Endothelial cell of umbilical vein (primary cell): Measurements from ENCODE around the gene POLR3B. TPM values are rescaled to one million over a fixed set of nuclear protein-coding genes. Genes with fewer than 3 reads are reported as not detected.

Experiments
- BruUV-seq: library from RNA; stranded (reverse); fragments of 400-500 nt; replicated peaks from 2 replicates; lab custom pipeline; 2021; lab: Mats Ljungman, UMichigan
- CTCF ChIA-PET: fragments of 300-600, 350-600 bp; sonication (Branson Sonifier 250); formaldehyde crosslinking; loops from one replicate; lab custom pipeline; 2021; ENCODE audit warnings: antibody characterized with exemption, inconsistent platforms; lab: Charles Lee
- POLR2A ChIA-PET: fragments of 300-600, 350-600 bp; sonication (Branson Sonifier 250); formaldehyde crosslinking; loops from one replicate; lab custom pipeline; 2021; ENCODE audit warnings: antibody characterized with exemption, inconsistent platforms; lab: Charles Lee
- DNase-seq: peaks from one replicate; pipeline ENCODE4 v3.0.0-alpha.2; 2011; ENCODE audit warnings: low read depth, low spot score
- FAIRE-seq: peaks from 2 replicates; lab custom pipeline; 2011; peaks lifted over from hg19 to GRCh38; lab: Jason Lieb, UNC
- H2AFZ ChIP-seq: 2 replicates; pipeline ENCODE4 v1.6.0; 2012; ENCODE audit warnings: low read depth, low read length, control low read depth, inconsistent platforms
- H3K27ac ChIP-seq: 2 replicates; pipeline ENCODE4 v1.5.1; 2011; ENCODE audit warnings: low read depth, mild to moderate bottlenecking, control low read depth, low read length, moderate library complexity; ENCODE audit not compliant: insufficient read depth
- H3K27me3 ChIP-seq, 2 experiments: 2 replicates each; pipeline versions ENCODE4 v1.6.0 to v1.6.1; 2011; ENCODE audit warnings: low read length in 2 of 2, mixed read lengths in 1 of 2; ENCODE audit not compliant: control insufficient read depth in 2 of 2, insufficient read depth in 2 of 2
- H3K36me3 ChIP-seq, 2 experiments: 2 replicates in 1 of 2; 3 replicates in 1 of 2; pipeline ENCODE4 v1.5.1; 2011; ENCODE audit warnings: low read length in 2 of 2, mild to moderate bottlenecking in 1 of 2, moderate library complexity in 1 of 2; ENCODE audit not compliant: control insufficient read depth in 2 of 2, insufficient read depth in 2 of 2; ENCODE audit errors: extremely low read depth in 1 of 2
- H3K4me1 ChIP-seq: 3 replicates; pipeline ENCODE4 v1.5.1; 2011; ENCODE audit warnings: mild to moderate bottlenecking, low read length; ENCODE audit not compliant: control insufficient read depth, insufficient read depth; ENCODE audit errors: extremely low read depth
- H3K4me2 ChIP-seq: 2 replicates; pipeline ENCODE4 v1.6.1; 2011; ENCODE audit warnings: low read length, control low read depth, mixed read lengths; ENCODE audit not compliant: insufficient read depth
- H3K4me3 ChIP-seq, 3 experiments: fragments of 200-600 bp in 1 of 3; sonication (generic), shearing (Covaris generic) in 1 of 3; replicated peaks in 1 of 3; 2 replicates each; pipeline ENCODE4 v1.5.1; 2011 to 2016; ENCODE audit warnings: control low read depth in 3 of 3, low read length in 3 of 3, mild to moderate bottlenecking in 2 of 3, inconsistent platforms in 1 of 3, low read depth in 1 of 3, moderate library complexity in 1 of 3; ENCODE audit not compliant: insufficient read depth in 1 of 3
- H3K79me2 ChIP-seq: 2 replicates; pipeline ENCODE4 v1.6.0; 2012; ENCODE audit warnings: low read length, inconsistent platforms; ENCODE audit not compliant: control insufficient read depth, insufficient read depth
- H3K9ac ChIP-seq: replicated peaks from 2 replicates; pipeline ENCODE3; 2011; ENCODE audit warnings: low read length, control low read depth; ENCODE audit not compliant: insufficient read depth; ENCODE audit errors: extremely low read depth
- H3K9me1 ChIP-seq: replicated peaks from 3 replicates; pipeline ENCODE4 v1.6.0; 2011; ENCODE audit warnings: mild to moderate bottlenecking, low read length; ENCODE audit not compliant: control insufficient read depth, insufficient read depth; ENCODE audit errors: extremely low read depth
- H3K9me3 ChIP-seq: replicated peaks from 2 replicates; pipeline ENCODE4 v1.5.1; 2012; ENCODE audit warnings: low read length, inconsistent platforms; ENCODE audit not compliant: control insufficient read depth, insufficient read depth
- H4K20me1 ChIP-seq: replicated peaks from 2 replicates; pipeline ENCODE3; 2011; ENCODE audit warnings: mild to moderate bottlenecking, low read length; ENCODE audit not compliant: control insufficient read depth, insufficient read depth; ENCODE audit errors: extremely low read depth
- CTCF ChIP-seq, 2 donors: IDR thresholded peaks; 1 replicate in 1 of 2; 2 replicates in 1 of 2; pipeline ENCODE4 v1.5.1; 2011; ENCODE audit warnings: low read length in 2 of 2, mild to moderate bottlenecking in 2 of 2, moderate library complexity in 2 of 2, control low read depth in 1 of 2, inconsistent platforms in 1 of 2, low read depth in 1 of 2; ENCODE audit not compliant: insufficient read depth in 1 of 2; ENCODE audit errors: extremely low read depth in 1 of 2
- MAX ChIP-seq: IDR thresholded peaks from 2 replicates; pipeline ENCODE4 v1.6.1; 2011; ENCODE audit not compliant: insufficient read depth, insufficient read length
- MYC ChIP-seq: IDR thresholded peaks from one replicate; pipeline ENCODE4 v1.6.1; 2011; ENCODE audit warnings: mild to moderate bottlenecking, low read depth, low read length
- dilution Hi-C: fragments of 300-500 bp; cut with MboI; formaldehyde crosslinking; loops from one replicate; pipeline ENCODE4 v1.15.0; 2019; ENCODE audit warnings: low sequenced_read_pairs; ENCODE audit not compliant: extremely low pct_ligation_motif_present
- intact Hi-C: fragments of 100-400 bp; cut with micrococcal nuclease; formaldehyde crosslinking; loops from one replicate; pipeline ENCODE4 v1.10.0; 2022
- polyA plus RNA-seq, 4 experiments: library from polyadenylated mRNA; depleted of rRNA in 3 of 4; stranded (reverse) in 3 of 4; unstranded in 1 of 4; fragments of >200 nt; gene quantifications; 2 replicates each; pipeline versions ENCODE4 v1.2.1 to v1.2.3, GENCODE V29; 2011 to 2012; ENCODE audit warnings: missing spikeins in 1 of 4
- total RNA-seq: library from RNA; stranded (reverse); gene quantifications from 2 replicates; pipeline ENCODE4 v1.2.3, GENCODE V29; 2021

Gene POLR3B
- total and polyA plus RNA-seq, 2 donors (not counting 3 experiments of a cell fraction or from before 2014, with no cell fraction given), result 6.0 to 12.3 TPM

GRCh38 chr12:106353175-106353574 is 4.4 kb upstream of the POLR3B start:
- CTCF ChIA-PET, result no interaction called here
- BruUV-seq, result no TSS peak

More at GRCh38 chr12:106353175-106353574, 4.4 kb upstream of the POLR3B start:
- H3K9me3 ChIP-seq, result no peaks in the 10 kb centered on the region
- POLR2A ChIA-PET, result no interaction called here
- intact Hi-C loops, result no loop called here
- H4K20me1 ChIP-seq, result no peaks in the 10 kb centered on the region
- peaks cover 5% of the 10 kb centered on the region for H3K4me1 ChIP-seq
- H3K36me3 ChIP-seq, result no peaks in the 10 kb centered on the region
- no peak overlapping the region for H3K9ac ChIP-seq
- TF ChIP-seq MAX, result no peak
- TF ChIP-seq CTCF (IDR thresholded peaks at IDR 0.05; ENCODE audit: extremely low read depth in 1 of 2, insufficient read depth in 1 of 2, low read depth in 1 of 2, low read length in 2 of 2), result no peak
- no peak for TF ChIP-seq MYC
- no peaks in the 10 kb centered on the region for H3K9me1 ChIP-seq
- H3K79me2 ChIP-seq, result no peaks in the 10 kb centered on the region
- DNase-seq (no peak), FAIRE-seq (no peak)
- H3K4me2 ChIP-seq, result no peak overlapping the region
- no peak overlapping the region for H2AFZ ChIP-seq
- H3K27me3 ChIP-seq, result peaks cover 12 to 22% of the 10 kb centered on the region in 2 experiments
- H3K27ac ChIP-seq, result no peak overlapping the region
- no peak overlapping the region for H3K4me3 ChIP-seq
- dilution Hi-C loops, result no loop called here
